Measurements from ENCODE around the gene SMU1. TPM values are rescaled to one million over a fixed set of nuclear protein-coding genes. Genes with fewer than 3 reads are reported as not detected.

The SMU1 gene
- total RNA-seq, result 16.3 TPM
- long read RNA-seq, full-length matches to known transcripts, result 53 of 59 reads
- long read RNA-seq, partial matches to known transcripts, result 3 of 59 reads
- long read RNA-seq, other reads (novel, unspliced or antisense), result 3 of 59 reads

DNA sequence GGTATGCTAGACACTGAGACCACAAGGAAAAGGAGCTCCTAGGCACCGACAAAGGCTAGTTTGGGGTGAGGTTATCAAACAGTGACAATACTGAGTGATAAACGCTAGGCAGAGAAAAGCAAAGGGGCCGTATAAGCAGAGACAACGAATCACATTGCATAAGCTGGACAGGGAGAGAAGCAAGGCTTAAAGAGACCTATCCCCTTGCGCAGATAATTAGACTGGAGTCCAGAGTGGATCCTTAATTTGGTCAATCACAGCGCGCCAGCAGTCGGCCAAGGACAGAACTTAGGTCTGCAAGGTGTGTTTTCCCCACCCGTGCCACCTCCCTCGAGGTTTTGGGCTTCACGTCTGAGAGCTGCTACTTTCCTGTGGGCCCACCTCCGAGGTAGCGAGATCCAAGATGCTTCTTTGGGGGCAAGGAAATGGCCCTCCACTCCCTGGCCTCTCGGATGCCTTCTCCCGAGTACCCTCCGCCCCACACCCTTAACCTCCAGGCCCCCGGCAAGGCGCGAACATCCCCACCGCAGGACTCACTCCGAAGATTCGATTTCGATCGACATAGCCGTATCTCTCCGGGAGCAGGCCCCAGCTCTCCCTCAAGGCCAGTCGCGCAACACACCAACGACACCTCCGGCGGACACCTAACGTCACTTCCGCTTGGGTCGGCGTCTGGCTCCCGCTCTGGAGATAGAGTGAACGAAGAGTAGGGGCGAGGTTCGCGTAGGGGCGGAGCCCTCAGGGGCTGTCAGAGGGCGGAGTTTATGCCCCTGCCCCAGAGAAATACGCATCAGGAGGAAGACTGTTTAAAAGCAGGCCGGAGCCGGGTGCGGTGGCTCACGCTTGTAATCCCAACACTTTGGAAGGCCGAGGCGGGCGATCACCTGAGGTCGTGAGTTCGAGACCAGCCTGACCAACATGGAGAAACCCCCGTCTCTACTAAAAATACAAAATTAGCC, at the start of gene SMU1:
TSS of gene SMU1 (minus strand) at position 629 of the 959 bp plus-strand sequence. CDS start at position 563, 66 bp downstream.
- ATAC-seq (peak; percentile 98), DNase-seq (peak; percentile 97)
- intact Hi-C loops (cut with micrococcal nuclease), result no loop called here

- no peak for DNase-seq
- intact Hi-C loops (cut with micrococcal nuclease), result no loop called here
Measured at GRCh38 chr9:33125461-33125860, 49.0 kb upstream of the SMU1 start.

DNA sequence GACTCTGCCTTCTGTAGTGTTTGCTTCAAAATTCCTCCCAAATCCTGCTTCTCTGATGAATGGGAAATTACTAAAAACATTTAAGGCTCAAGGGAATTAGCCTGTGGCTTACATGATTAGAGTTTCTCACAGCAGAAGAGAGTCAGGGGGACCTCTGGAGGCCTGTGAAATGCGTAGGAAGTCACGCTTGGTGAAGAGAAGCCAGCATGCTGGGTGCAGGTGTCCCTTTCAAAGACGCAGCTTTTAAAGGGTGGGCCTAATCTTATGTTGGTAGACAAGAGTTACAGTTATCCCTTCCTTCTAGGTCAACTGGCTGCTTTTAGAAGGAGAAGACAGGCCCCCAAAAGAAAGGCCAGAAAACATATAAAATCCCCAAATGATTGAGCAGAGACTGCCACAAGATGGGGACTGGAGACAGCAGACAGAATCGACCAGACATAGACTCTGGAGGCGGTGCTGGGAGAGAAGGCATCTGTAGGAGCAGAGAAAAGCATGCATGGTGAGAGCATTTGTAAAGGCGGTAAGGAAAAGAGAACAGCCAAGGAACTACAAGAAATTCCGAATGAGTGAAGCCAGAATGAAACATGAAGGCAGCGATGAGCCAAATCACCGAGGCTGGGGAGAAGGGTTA, 48.4 kb upstream of the SMU1 start:
- intact Hi-C loops (cut with micrococcal nuclease), result no loop called here
- no peak for DNase-seq
- no peak for ATAC-seq

More at GRCh38 chr9:33125461-33125860, 49.0 kb upstream of the SMU1 start:
- no peak for ATAC-seq

- intact Hi-C loops (cut with micrococcal nuclease), result no loop called here
- ATAC-seq, result no peak
Measured at GRCh38 chr9:33124046-33124445, 47.6 kb upstream of the SMU1 start.

GRCh38 chr9:33123407-33124031, 47.0 kb upstream of the SMU1 start:
- intact Hi-C loops (cut with micrococcal nuclease), result no loop called here
- ATAC-seq (no peak), DNase-seq (peak; percentile 18)

More at GRCh38 chr9:33124046-33124445, 47.6 kb upstream of the SMU1 start:
- no peak for DNase-seq

GRCh38 chr9:33120620-33121019, 44.1 kb upstream of the SMU1 start:
- DNase-seq (no peak), ATAC-seq (no peak)
- intact Hi-C loops (cut with micrococcal nuclease), result no loop called here

DNA sequence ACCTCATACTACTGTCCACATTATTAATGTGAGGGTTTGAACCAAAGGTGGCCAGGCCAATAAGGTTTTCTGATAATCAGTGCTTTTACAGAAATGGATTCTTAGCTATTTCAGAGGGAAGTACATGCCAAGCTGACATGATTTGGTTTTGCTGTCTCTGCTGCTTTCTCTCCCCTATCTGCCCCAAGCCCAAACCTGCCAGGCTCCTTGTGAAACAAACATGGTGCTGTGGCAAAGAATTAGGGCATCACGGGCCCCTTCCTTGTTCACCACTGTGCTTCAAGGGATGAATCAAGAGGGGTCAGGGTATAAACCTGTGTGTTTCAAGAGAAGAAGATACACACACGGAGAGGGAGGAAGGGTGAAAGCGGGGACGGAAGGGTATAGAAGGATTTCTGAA, 41.3 kb upstream of the SMU1 start:
- intact Hi-C loops (cut with micrococcal nuclease), result no loop called here
- peak; percentile 5 for ATAC-seq
- DNase-seq, result no peak

DNA sequence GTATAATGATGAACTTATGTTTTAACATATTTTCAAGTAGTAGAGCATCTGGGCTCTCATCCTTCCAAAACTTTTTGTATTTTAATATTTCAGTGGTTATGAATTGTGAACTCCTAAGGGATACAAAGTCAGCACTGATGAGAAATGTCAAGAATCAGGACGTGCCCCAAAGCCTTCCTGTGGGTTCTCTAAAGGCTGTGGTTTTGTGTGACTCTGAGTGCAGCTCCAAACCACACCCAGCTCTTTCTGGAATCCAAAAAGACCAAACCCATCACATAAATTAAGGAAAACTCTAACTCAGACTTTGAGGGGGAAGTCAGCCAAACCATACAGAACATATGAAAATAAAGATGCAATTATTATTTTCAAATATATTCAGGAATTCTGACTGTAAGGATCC, 40.8 kb upstream of the SMU1 start:
- no peak for DNase-seq
- intact Hi-C loops (cut with micrococcal nuclease), result no loop called here
- ATAC-seq, result peak; percentile 26

DNA sequence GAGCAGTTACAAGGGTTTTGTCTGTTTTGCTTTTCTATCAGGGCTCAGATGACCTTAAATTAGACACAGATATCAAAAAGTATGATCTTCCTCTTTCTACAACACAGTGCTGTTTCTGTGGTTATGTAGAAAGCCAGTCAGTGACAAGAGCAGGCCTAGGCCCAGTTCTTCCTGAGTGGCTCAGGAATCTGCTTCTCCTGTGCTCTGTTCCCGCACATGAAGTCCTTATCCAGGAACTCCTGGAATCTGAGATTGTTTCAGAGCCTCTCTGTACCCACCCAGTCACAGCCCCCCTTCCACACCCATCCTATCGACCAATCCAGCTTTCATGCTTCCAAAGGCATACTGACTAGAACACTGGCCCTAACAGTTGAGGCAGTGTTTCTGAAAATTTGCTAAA, 40.4 kb upstream of the SMU1 start:
- DNase-seq, result no peak
- intact Hi-C loops (cut with micrococcal nuclease), result no loop called here
- ATAC-seq, result peak; percentile 77

GRCh38 chr9:33114746-33115145, 38.3 kb upstream of the SMU1 start:
- DNase-seq (no peak), ATAC-seq (peak; percentile 9)
- intact Hi-C loops (cut with micrococcal nuclease), result no loop called here

DNA sequence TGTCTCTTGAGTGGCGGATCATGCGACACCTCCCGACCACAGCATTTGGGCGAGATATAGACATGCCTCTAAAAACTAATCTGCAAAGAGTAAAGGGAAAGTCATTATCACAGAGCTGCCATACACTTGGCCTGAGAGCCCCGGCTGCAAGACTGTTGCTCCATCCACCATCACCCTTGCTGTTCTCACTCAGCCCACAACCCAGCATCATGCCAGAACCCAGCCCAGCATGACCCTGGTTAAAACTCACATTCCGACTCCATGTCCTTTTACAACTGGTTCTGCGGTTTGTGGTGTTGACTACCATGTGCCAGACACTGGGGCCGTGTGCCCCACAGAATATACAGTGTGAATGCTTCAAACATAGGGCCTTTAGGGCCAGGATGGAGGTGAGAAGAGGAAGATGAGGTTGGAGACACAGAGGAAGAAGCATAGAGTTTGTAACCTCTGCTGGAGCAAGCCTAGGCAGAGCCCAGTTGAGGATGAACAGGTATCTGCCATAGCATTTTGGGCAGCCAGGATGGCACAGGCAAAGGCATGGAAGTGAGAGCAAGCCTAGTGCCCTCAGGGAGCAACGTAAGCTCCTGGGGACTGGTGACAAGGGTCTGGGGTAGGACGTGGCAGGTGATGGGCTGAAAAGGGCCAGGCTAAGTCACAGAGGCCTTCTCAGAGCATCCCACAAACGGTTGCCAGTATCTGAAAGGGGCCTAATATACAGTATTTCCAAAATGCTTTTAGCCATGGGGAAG, 37.5 kb upstream of the SMU1 start:
- intact Hi-C loops (cut with micrococcal nuclease), result no loop called here
- DNase-seq (no peak), ATAC-seq (no peak)

DNA sequence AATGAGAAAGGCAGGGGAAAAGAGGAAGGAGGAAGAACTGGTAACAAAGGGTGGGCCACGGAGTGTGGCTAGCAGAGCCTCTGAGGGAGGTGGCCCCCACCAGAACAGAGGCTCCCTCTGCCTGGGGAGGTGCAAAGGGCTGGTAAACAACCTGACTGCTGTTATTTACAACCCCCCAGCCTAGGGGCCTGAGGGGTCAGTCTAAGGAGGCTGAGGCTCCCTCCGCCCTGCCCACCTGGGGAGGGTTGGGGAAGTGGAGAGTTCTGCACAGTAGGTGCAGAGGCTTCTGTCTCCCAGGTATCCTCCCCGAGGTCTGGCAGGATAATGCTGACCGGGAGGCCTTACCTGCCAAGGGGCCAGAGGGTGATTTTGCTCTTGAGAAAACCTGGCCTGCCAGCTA, 35.6 kb upstream of the SMU1 start:
- DNase-seq (no peak), ATAC-seq (no peak)
- intact Hi-C loops (cut with micrococcal nuclease), result no loop called here

GRCh38 chr9:33111631-33112030, 35.2 kb upstream of the SMU1 start:
- no peak for DNase-seq
- intact Hi-C loops (cut with micrococcal nuclease), result no loop called here

DNA sequence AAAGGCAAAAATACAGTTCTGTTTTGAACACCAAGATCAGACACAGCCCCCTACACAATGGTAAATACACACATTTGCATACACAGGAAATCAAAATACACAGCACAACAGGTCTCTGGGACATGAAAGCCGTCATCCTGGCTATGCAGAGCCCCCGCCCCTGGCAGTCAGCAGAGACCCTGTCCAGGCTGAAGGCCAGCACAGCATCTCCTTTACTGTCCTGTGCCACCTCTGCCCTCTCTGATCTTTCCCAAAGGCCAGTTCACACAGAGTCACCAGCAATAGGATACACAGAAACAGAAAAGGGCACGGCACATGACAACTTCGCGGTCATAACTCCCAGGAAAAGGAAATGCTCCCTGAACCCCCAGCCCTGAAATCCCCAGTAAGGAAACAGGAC, 34.2 kb upstream of the SMU1 start:
- intact Hi-C loops (cut with micrococcal nuclease), result no loop called here
- no peak for ATAC-seq
- no peak for DNase-seq

More at GRCh38 chr9:33111631-33112030, 35.2 kb upstream of the SMU1 start:
- ATAC-seq, result no peak

GRCh38 chr9:33109850-33110595, 33.5 kb upstream of the SMU1 start:
- DNase-seq (no peak), ATAC-seq (no peak)
- intact Hi-C loops (cut with micrococcal nuclease), result no loop called here

DNA sequence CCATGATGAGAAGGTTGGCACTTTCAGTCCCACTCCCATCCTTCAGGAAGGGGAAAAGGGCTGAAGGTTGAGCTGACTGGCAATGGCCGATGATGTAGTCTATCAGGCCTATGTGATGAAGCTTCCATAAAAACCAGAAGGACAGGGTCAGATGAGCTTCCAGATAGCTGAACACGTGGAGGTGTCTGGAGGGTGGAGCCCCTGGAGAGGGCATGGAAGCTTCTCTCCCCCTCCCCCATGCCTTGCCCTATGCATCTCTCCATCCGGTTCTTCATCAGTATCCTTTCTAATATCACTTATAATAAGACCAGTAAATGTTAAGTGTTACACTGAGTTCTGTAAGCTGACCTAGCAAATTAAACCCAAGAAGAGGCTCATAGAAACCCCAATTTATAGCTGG, 32.6 kb upstream of the SMU1 start:
- ATAC-seq (no peak), DNase-seq (no peak)
- intact Hi-C loops (cut with micrococcal nuclease), result no loop called here

- intact Hi-C loops (cut with micrococcal nuclease), result no loop called here
- ATAC-seq (no peak), DNase-seq (no peak)
Measured at GRCh38 chr9:33108472-33108871, 32.0 kb upstream of the SMU1 start.

- intact Hi-C loops (cut with micrococcal nuclease), result no loop called here
- DNase-seq (no peak), ATAC-seq (no peak)
Measured at GRCh38 chr9:33107762-33108161, 31.3 kb upstream of the SMU1 start.

All from left ventricle myocardium superior (tissue), 1 donor.